ENCODE results near the gene NVL. TPM values are rescaled to one million over a fixed set of nuclear protein-coding genes. Genes with fewer than 3 reads are reported as not detected.

NVL gene
- total and polyA plus RNA-seq, 2 donors from 2014 or later, result 16.3 to 24.0 TPM

DNA sequence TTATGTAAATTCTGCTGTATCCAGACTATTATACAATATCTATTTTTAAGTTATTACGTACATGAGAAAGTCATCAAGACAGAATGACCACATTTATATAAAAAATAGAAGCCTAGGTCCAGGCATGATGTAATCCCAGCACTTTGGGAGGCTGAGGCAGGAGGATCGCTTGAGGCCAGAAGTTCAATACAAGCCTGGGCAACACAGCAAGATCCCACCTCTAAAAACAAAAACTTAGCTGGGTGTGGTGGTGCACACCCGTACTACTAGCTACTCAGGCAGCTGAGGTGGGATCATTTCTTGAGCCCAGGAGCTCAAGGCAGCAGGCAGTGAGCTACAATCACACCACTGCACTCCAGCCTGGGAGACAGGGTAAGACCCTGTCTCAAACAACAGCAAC is 58.9 kb downstream of the NVL start:
- intact Hi-C loops (cut with DNase I), result no loop called here
- Histone ChIP-seq H3K9me3 (ENCODE audit: control insufficient read depth in 2 of 3, insufficient read depth in 1 of 3, low read length in 3 of 3) (no peaks in the 10 kb centered on the region), H3K36me3 (ENCODE audit: control insufficient read depth in 2 of 3, insufficient read depth in 3 of 3, low read length in 3 of 3) (no peaks in the 10 kb centered on the region), H3K4me1 (ENCODE audit: control insufficient read depth in 2 of 3, insufficient read depth in 2 of 3, low read depth in 1 of 3, low read length in 3 of 3) (no peaks in the 10 kb centered on the region), H3K27ac (ENCODE audit: low read depth in 2 of 2, low read length in 2 of 2) (no peak overlapping the region), H3K9ac (ENCODE audit: low read length in 3 of 3) (no peak overlapping the region), H3K27me3 (ENCODE audit: control insufficient read depth, insufficient read depth, low read length) (no peaks in the 10 kb centered on the region), H3K4me3 (ENCODE audit: low read length in 3 of 3) (no peak overlapping the region)
- DNase-seq (no peak), FAIRE-seq (no peak)
- TF ChIP-seq, protein P1, sequence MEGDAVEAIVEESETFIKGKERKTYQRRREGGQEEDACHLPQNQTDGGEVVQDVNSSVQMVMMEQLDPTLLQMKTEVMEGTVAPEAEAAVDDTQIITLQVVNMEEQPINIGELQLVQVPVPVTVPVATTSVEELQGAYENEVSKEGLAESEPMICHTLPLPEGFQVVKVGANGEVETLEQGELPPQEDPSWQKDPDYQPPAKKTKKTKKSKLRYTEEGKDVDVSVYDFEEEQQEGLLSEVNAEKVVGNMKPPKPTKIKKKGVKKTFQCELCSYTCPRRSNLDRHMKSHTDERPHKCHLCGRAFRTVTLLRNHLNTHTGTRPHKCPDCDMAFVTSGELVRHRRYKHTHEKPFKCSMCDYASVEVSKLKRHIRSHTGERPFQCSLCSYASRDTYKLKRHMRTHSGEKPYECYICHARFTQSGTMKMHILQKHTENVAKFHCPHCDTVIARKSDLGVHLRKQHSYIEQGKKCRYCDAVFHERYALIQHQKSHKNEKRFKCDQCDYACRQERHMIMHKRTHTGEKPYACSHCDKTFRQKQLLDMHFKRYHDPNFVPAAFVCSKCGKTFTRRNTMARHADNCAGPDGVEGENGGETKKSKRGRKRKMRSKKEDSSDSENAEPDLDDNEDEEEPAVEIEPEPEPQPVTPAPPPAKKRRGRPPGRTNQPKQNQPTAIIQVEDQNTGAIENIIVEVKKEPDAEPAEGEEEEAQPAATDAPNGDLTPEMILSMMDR (IDR thresholded peaks at IDR 0.05; ENCODE audit: borderline replicate concordance, extremely low read depth, insufficient read depth), result no peak

DNA sequence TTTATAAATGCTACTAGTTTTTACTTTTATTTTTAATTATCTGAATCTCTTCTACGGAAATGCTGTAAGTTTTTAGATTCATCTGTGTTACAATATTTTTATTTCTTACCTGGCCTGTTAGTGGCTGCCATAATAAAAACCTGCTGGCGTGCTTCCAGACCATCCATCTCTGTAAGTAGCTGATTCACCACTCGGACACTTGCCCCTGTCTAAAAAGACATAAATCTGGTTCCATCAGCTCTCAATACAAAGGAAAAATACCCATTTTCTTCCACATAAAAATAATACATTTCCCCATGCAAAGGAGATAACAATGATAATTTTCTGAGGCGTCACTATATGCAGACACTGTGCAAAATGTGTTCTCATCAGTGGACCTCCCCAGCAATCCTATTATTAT is 62.0 kb downstream of the NVL start:
- H3K27me3 ChIP-seq (ENCODE audit: control insufficient read depth, insufficient read depth, low read length), result no peaks in the 10 kb centered on the region
- TF ChIP-seq, protein P1 (IDR thresholded peaks at IDR 0.05; ENCODE audit: borderline replicate concordance, extremely low read depth, insufficient read depth), result no peak
- H3K9me3 ChIP-seq (ENCODE audit: control insufficient read depth in 2 of 3, insufficient read depth in 1 of 3, low read length in 3 of 3), result no peaks in the 10 kb centered on the region
- intact Hi-C loops (cut with DNase I), result no loop called here
- no peaks in the 10 kb centered on the region for H3K4me1 ChIP-seq (ENCODE audit: control insufficient read depth in 2 of 3, insufficient read depth in 2 of 3, low read depth in 1 of 3, low read length in 3 of 3)
- no peak overlapping the region for H3K9ac ChIP-seq (ENCODE audit: low read length in 3 of 3)
- H3K27ac ChIP-seq (ENCODE audit: low read depth in 2 of 2, low read length in 2 of 2), result no peak overlapping the region
- no peak overlapping the region for H3K4me3 ChIP-seq (ENCODE audit: low read length in 3 of 3)
- DNase-seq (no peak), FAIRE-seq (no peak)
- no peaks in the 10 kb centered on the region for H3K36me3 ChIP-seq (ENCODE audit: control insufficient read depth in 2 of 3, insufficient read depth in 3 of 3, low read length in 3 of 3)

DNA sequence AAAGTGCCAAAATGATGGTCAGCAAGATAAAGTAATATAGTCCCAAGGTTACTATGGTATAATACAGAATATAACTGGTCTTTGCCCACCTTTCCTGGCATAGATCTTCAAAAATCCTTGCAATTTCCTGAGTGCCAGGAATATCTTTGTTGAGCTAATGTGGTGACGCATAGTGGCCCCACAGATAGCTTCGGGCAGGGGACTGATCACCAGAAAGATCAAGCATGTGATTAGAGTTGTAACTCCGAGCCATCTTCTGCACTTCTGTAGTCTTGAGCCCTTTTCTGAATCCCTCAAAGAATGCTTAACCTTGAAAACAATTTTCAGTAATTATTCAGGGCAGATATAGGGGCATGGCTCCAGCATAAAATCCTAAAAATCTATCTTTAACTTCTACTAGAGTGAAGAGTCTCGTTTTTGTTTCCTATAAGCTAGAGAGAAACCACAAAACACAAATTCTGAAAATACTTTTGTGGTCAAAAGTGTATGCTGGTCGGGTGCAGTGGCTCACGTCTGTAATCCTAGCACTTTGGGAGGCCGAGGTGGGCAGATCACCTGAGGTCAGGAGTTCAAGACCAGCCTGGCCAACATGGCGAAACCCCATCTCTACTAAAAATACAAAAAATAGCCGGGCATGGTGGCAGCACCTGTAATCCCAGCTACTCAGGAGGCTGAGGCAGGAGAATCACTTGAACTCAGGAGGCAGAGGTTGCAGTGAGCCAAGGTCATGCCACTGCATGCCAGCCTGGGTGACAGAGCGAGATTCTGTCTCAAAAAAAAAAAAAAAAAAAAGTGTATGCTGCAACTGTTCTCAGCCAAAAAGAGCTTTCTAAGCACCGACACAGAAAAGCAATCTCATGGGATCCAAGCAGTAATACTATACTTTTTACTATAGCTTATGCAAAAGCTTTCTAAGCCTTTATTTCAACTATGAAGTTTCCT is 62.8 kb downstream of the NVL start:
- TF ChIP-seq, protein P1 (IDR thresholded peaks at IDR 0.05; ENCODE audit: borderline replicate concordance, extremely low read depth, insufficient read depth), result no peak
- FAIRE-seq (no peak), DNase-seq (no peak)
- no peaks in the 10 kb centered on the region for H3K27me3 ChIP-seq (ENCODE audit: control insufficient read depth, insufficient read depth, low read length)
- H3K9ac ChIP-seq (ENCODE audit: low read length in 3 of 3), result no peak overlapping the region
- no peaks in the 10 kb centered on the region for H3K4me1 ChIP-seq (ENCODE audit: control insufficient read depth in 2 of 3, insufficient read depth in 2 of 3, low read depth in 1 of 3, low read length in 3 of 3)
- intact Hi-C loops (cut with DNase I), result no loop called here
- H3K27ac ChIP-seq (ENCODE audit: low read depth in 2 of 2, low read length in 2 of 2), result no peak overlapping the region
- no peaks in the 10 kb centered on the region for H3K36me3 ChIP-seq (ENCODE audit: control insufficient read depth in 2 of 3, insufficient read depth in 3 of 3, low read length in 3 of 3)
- H3K4me3 ChIP-seq (ENCODE audit: low read length in 3 of 3), result no peak overlapping the region
- H3K9me3 ChIP-seq (ENCODE audit: control insufficient read depth in 2 of 3, insufficient read depth in 1 of 3, low read length in 3 of 3), result no peaks in the 10 kb centered on the region
